22Rv1 (cell line): ENCODE results near the gene EXOG.

Experiments used
- H3K27ac ChIP-seq: fragments of 450-650 bp; 2 replicates; pipeline ENCODE4 v1.5.1; 2017
- ZFX ChIP-seq: fragments of 450-650 bp; IDR thresholded peaks from 2 replicates; pipeline ENCODE4 v1.6.1; 2017; ENCODE audit warnings: antibody characterized with exemption, borderline replicate concordance
- TF ChIP-seq, protein P1 (sequence below): fragments of 450-650 bp; IDR thresholded peaks from 2 replicates; pipeline ENCODE4 v1.5.1; 2017; ENCODE audit warnings: mild to moderate bottlenecking

The EXOG gene, protein sequence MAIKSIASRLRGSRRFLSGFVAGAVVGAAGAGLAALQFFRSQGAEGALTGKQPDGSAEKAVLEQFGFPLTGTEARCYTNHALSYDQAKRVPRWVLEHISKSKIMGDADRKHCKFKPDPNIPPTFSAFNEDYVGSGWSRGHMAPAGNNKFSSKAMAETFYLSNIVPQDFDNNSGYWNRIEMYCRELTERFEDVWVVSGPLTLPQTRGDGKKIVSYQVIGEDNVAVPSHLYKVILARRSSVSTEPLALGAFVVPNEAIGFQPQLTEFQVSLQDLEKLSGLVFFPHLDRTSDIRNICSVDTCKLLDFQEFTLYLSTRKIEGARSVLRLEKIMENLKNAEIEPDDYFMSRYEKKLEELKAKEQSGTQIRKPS

DNA sequence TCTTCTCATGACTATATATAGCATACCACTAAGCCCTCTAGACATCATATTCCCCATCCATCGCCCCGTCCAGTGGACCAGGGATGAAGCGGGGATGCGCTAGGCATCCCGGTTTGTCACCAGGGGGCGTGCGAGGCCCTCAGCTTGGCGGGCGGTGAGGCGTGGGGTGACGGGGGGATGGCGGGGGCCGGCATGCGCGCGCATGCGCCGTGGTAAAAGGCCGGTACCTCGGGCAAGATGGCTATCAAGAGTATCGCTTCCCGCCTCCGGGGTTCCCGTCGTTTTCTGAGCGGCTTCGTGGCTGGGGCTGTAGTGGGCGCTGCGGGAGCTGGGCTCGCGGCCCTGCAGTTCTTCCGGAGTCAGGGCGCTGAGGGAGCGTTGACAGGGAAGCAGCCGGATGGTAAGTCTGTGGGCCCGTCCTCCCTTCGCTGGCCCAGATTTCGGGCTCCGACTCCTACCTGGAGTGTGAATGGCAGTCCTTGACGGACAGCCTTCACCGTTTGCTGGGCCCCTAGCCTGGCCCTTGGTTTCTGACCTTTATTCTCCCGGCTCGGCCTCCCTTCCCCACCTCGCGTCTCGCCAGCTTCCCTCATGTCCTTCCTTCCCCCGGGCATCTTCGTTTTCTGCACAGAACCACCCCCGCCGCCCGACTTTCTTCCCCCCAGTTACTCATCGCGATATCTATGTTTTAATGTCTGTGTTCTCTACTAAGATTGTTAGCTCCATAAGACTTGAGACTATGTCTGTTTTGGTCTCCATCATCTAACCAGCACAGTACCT lies at the start of gene EXOG:
Gene EXOG, plus strand, starts transcription at position 210 of the 780 bp plus-strand sequence. Its CDS starts 28 bp downstream, at position 238.
- TF ChIP-seq, protein P1, sequence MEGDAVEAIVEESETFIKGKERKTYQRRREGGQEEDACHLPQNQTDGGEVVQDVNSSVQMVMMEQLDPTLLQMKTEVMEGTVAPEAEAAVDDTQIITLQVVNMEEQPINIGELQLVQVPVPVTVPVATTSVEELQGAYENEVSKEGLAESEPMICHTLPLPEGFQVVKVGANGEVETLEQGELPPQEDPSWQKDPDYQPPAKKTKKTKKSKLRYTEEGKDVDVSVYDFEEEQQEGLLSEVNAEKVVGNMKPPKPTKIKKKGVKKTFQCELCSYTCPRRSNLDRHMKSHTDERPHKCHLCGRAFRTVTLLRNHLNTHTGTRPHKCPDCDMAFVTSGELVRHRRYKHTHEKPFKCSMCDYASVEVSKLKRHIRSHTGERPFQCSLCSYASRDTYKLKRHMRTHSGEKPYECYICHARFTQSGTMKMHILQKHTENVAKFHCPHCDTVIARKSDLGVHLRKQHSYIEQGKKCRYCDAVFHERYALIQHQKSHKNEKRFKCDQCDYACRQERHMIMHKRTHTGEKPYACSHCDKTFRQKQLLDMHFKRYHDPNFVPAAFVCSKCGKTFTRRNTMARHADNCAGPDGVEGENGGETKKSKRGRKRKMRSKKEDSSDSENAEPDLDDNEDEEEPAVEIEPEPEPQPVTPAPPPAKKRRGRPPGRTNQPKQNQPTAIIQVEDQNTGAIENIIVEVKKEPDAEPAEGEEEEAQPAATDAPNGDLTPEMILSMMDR = peak; percentile 96
- no peak for TF ChIP-seq ZFX
- H3K27ac ChIP-seq = peak within 1 kb of the TSS; percentile 59

DNA sequence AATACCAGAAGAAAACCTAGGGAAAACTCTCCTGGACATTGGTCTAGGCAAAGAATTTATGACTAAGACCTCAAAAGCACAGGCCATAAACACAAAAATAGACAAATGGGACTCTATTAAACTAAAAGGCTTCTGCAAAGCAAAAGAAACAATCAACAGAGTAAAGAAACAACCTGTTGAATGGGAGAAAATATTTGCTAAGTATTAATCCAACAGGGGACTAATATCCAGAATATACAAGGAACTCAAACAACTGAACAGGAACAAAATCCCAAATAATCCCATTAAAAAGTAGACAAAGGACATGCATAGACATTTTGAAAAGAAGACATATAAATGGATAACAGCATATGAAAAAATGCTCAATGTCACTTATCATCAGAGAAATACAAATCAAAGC lies 49.3 kb upstream of the EXOG start:
- no peak overlapping the region for H3K27ac ChIP-seq
- TF ChIP-seq, protein P1 = no peak

DNA sequence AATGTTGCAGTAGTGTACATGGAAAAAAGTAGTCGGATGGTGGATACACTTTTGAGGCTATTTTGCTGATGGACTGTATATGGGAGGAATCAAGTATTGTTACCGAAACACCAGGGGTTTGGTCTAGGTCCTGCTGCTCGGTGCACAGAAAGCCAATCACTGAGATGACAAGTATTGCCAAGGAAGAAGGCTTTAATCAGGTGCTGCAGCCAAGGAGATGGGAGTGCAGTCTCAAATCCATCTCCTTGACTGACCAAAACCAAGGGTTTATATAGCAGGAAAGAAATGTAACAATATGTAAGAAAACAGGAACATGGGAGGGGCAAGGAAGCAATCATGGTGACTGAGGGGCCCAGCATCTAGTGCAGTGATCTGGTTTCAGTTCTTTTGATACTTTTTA lies 45.3 kb upstream of the EXOG start:
- H3K27ac ChIP-seq = no peak overlapping the region
- TF ChIP-seq ZFX = no peak
- TF ChIP-seq, protein P1 = no peak

DNA sequence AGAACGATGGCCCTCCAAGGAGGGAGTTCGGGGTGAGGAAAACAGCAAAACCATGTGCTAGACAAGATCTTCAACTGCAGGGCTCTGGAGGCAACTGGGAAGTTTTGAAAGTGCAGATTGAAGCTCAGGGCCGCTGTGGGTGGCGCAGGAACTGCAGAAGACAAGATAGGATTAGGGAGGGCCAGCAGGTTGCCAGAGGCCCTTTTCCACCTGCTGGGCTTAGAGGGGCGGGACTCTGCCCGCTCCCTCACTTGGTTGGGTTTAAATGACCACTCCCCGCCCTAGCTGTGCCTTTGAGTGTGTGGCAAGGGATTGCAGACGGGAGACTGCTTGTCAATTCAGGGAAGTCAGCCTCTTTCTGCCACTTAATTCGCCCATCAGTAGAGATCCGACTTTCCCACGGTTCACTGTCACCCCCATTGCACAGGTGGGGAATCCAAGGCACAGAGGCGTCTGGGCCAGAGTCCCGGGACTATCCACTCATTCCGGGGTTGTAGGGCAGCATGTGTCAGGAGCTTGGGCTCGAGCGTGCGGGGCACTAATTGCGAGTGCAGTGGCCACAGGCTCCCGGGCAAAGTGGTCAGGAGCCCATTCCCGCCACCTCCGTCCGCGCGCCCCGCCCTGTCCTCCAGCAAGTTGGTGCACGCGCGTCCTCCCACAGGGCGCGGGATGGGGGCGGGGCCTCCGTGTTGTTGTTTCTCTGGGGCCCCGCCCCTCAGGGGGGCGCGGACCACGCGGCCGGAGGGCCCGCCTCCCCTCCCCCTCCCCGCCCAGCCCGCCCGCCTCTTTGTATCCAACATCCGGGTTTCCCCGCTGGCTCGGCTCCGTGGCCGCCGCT lies 42.8 kb upstream of the EXOG start, which contains the start of gene ACVR2B:
Gene ACVR2B, plus strand, starts transcription at position 816 of the 838 bp plus-strand sequence. CDS start 433 bp downstream, outside the sequence.
- H3K27ac ChIP-seq = peak within 1 kb of the TSS; percentile 95
- TF ChIP-seq, protein P1 = no peak
- TF ChIP-seq ZFX = no peak

DNA sequence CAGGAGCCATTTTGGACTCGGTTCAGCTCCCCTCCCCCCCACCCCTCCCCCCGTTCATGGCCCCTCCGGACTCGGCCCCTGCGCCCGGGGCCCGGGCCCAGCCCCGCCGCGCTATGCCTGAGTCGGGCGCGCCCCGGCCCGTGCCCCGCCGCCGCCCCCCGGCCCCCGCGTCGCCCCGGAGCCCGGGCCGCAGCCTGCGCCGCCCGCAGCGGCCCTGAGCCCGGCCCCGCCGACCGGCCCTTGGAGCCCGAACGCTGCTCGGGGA lies 42.3 kb upstream of the EXOG start:
- peak overlapping the region; percentile 95 for H3K27ac ChIP-seq

DNA sequence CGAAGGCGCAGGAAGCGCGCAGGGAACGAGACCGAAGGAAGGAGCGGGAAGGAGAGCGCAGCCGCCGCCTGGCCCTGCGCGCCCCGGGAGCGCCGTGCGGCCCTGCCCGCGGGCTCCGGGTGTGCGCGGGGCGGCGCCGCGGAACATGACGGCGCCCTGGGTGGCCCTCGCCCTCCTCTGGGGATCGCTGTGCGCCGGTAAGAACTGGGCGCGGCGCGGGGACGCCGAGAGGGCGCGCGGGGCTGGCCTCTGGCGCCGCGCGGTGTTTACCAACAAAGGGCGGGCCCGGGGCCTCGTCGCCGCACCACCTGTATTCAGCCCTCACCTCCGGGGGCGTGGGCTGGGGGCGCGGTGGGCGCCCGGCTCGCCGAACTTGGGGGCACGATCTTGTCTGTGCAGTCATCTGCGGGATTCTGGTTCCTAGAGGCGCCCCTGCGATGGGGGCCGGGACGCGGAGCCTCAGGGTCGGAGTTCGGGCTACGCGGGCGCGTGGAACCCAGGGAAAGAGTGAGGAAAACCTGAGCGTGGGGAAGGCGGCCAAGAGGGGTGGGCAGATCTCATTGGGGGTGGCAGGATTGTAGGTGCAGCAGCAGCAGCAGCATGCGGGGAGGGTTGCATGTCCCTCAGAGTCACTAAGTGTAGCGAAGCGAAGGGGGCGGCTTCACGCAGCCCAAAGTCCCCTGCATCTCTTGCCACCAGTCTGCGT lies 41.8 kb upstream of the EXOG start:
- H3K27ac ChIP-seq = peak overlapping the region; percentile 95

More for the DNA sequence above, 42.3 kb upstream of the EXOG start:
- TF ChIP-seq, protein P1 = no peak
- TF ChIP-seq ZFX = no peak

More for the DNA sequence above, 41.8 kb upstream of the EXOG start:
- TF ChIP-seq, protein P1 = peak; percentile 20; the same call in 1 of the 2 replicates
- no peak for TF ChIP-seq ZFX
